DOHH2 (cell line): Measurements from ENCODE around the gene TCF7.

Experiments
- CTCF ChIP-seq: fragments of 200-600 bp; sonication (generic); IDR thresholded peaks from one replicate; pipeline ENCODE4 v1.5.1; 2014; ENCODE audit warnings: antibody characterized with exemption, mild to moderate bottlenecking, low read depth, low read length; ENCODE audit not compliant: poor library complexity, severe bottlenecking
- EZH2phosphoT487 ChIP-seq: fragments of 200-600 bp; sonication (generic); IDR thresholded peaks from 2 replicates; pipeline ENCODE4 v1.6.1; 2017; ENCODE audit warnings: borderline replicate concordance, mild to moderate bottlenecking, antibody characterized with exemption, low read length, moderate library complexity, mixed read lengths

GRCh38 chr5:134073404-134073803 lies 41.1 kb upstream of the TCF7 start:
- no peak for TF ChIP-seq CTCF
- TF ChIP-seq EZH2phosphoT487 = no peak
